Upper lobe of left lung (tissue), 4 donors: ENCODE data around the gene LAMA3.

ENCODE experiments used
- CTCF ChIP-seq, 6 experiments: fragments of 450-650 bp in 4 of 6; fragments of 200-600 bp in 2 of 6; sonication (generic) in 2 of 6; IDR thresholded peaks; one replicate each; pipeline ENCODE4 v1.5.1; 2016 to 2019; ENCODE audit warnings: antibody characterized with exemption in 6 of 6
- POLR2AphosphoS5 ChIP-seq, 2 donors: sonication (generic); formaldehyde crosslinking; IDR thresholded peaks; one replicate each; pipeline ENCODE4 v1.5.1; 2017; ENCODE audit warnings: antibody characterized with exemption in 2 of 2

DNA sequence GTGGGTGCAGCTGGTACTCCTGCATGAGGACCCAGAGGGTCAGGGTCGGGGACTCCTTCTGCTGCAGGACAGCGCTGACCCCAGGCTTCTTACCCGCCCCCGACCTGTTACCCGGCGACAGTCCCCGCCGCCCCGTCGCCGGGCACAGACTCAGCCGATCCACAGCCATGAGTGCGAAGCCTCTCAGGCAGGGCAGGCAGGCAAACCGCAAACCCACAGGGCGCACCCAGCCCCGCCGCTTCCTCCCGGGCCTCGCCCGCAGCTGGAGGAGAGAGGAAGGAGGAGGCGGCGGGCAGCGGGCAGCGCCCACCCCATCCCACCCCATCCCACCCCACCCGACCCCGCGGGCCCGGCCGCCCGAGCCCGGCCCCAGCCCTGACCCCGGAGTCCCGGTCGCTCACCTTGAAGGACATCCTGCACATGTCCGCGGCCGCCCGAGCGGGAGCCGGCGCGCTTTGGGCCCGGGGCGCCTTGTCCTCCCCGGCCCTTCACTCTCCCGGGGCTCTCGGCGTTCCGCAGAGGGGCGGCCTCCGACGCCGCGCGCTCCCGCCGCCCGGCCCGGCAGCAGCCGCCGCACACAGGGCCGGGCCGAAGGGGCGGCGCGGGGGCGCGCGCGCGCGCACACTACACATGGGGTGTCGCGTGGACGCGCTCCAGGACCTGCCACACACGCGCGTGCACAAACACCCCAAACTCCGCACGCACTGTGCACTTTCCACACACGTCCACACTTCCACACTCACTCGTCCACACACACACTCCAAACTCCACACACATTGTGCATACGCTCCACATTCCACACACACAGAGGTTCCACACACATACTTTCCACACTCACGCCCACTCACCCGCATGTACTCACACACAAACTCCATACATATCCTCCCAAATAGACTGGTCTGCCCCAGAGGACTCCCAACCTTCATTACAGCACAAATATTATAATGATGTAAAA is 26.7 kb upstream of the LAMA3 start, which contains the start of gene ANKRD29:
- TF ChIP-seq POLR2AphosphoS5 (IDR thresholded peaks at IDR 0.05) (no peak), CTCF (IDR thresholded peaks at IDR 0.05) (no peak)
